K562 (cell line): ENCODE results near the gene VSIG10. TPM values are rescaled to one million over a fixed set of nuclear protein-coding genes. Genes with fewer than 3 reads are reported as not detected.

Experiments used
- ASH1L ChIP-seq: fragments of 450-650 bp; IDR thresholded peaks from 2 replicates; pipeline ENCODE4 v1.6.1; 2018; ENCODE audit warnings: borderline replicate concordance, mild to moderate bottlenecking, low read depth; ENCODE audit not compliant: partially characterized antibody
- C11orf30 ChIP-seq: fragments of 450-650 bp; IDR thresholded peaks from 2 replicates; pipeline ENCODE4 v1.6.1; 2016; ENCODE audit warnings: low read depth, mild to moderate bottlenecking
- ETV6 ChIP-seq, 3 experiments: fragments of 150-350 bp in 1 of 3; sonication (generic) in 1 of 3; formaldehyde crosslinking in 1 of 3; IDR thresholded peaks; 2 replicates each; pipeline versions ENCODE4 v1.6.1 to v1.8.0; 2014 to 2022; ENCODE audit warnings: borderline replicate concordance in 2 of 3, low read depth in 2 of 3, antibody characterized with exemption in 1 of 3, low read length in 1 of 3, mild to moderate bottlenecking in 1 of 3, missing genetic modification reagents in 1 of 3
- HDAC3 ChIP-seq: fragments of 450-650 bp; IDR thresholded peaks from 2 replicates; pipeline ENCODE4 v1.6.1; 2018; ENCODE audit warnings: borderline replicate concordance, mild to moderate bottlenecking, moderate library complexity; ENCODE audit not compliant: partially characterized antibody
- HDGF ChIP-seq: fragments of 450-650 bp; IDR thresholded peaks from 2 replicates; pipeline ENCODE4 v1.6.1; 2016
- MAZ ChIP-seq, 2 experiments: fragments of 450-650 bp in 1 of 2; sonication (generic) in 1 of 2; formaldehyde crosslinking; IDR thresholded peaks in 1 of 2; conservative IDR thresholded peaks in 1 of 2; 2 replicates each; pipeline versions ENCODE4 v1.4.0 to v1.5.0; 2020; ENCODE audit warnings: mild to moderate bottlenecking in 1 of 2, missing genetic modification reagents in 1 of 2
- RBM15 ChIP-seq: fragments of 200-400 bp; formaldehyde crosslinking; IDR thresholded peaks from 2 replicates; pipeline ENCODE4 v1.6.1; 2018; ENCODE audit warnings: mild to moderate bottlenecking, low read length, moderate library complexity; ENCODE audit not compliant: insufficient read depth
- RCOR1 ChIP-seq, 2 experiments: IDR thresholded peaks; 2 replicates each; pipeline ENCODE4 v1.6.1; 2012; ENCODE audit warnings: low read depth in 2 of 2, low read length in 2 of 2, borderline replicate concordance in 1 of 2, improper control_type of control experiment in 1 of 2
- STAT5B ChIP-seq: fragments of 250-450 bp; sonication (Bioruptor Pico); IDR thresholded peaks from 2 replicates; pipeline ENCODE4 v1.8.0; 2021; ENCODE audit warnings: mild to moderate bottlenecking, inconsistent platforms
- ZBTB40 ChIP-seq, 2 experiments: fragments of 450-650 bp in 1 of 2; sonication (generic) in 1 of 2; formaldehyde crosslinking in 1 of 2; IDR thresholded peaks; 2 replicates each; pipeline versions ENCODE4 v1.7.1 to v1.9.0; 2016 to 2022; ENCODE audit warnings: inconsistent platforms in 1 of 2, mild to moderate bottlenecking in 1 of 2, missing genetic modification reagents in 1 of 2
- ZBTB9 ChIP-seq: fragments of 450-650 bp; formaldehyde crosslinking; IDR thresholded peaks from 2 replicates; pipeline ENCODE4 v1.4.0; 2020; ENCODE audit warnings: mild to moderate bottlenecking, moderate library complexity
- ZKSCAN3 ChIP-seq: fragments of 250-450 bp; sonication (Bioruptor Pico); IDR thresholded peaks from 2 replicates; pipeline ENCODE4 v1.4.0; 2020
- ZNF143 ChIP-seq: sonication (generic); formaldehyde crosslinking; IDR thresholded peaks from 2 replicates; pipeline ENCODE4 v1.9.0; 2022; ENCODE audit warnings: mild to moderate bottlenecking, missing genetic modification reagents
- ZNF239 ChIP-seq: fragments of 250-450 bp; sonication (Bioruptor Pico); IDR thresholded peaks from 2 replicates; pipeline ENCODE4 v1.4.0; 2020; ENCODE audit warnings: mild to moderate bottlenecking
- ZNF274 ChIP-seq: IDR thresholded peaks from 2 replicates; pipeline ENCODE4 v1.6.1; 2011; ENCODE audit warnings: low read depth, mild to moderate bottlenecking, low read length, moderate library complexity, borderline replicate concordance
- ZNF444 ChIP-seq: fragments of 250-450 bp; sonication (Bioruptor Pico); IDR thresholded peaks from 2 replicates; pipeline ENCODE4 v1.4.0; 2020; ENCODE audit warnings: mild to moderate bottlenecking, moderate library complexity
- ZNF696 ChIP-seq: fragments of 250-450 bp; sonication (Bioruptor Pico); conservative IDR thresholded peaks from 2 replicates; pipeline ENCODE4 v1.4.0; 2020; ENCODE audit warnings: mild to moderate bottlenecking, moderate library complexity
- polyA plus RNA-seq, 8 experiments: library from polyadenylated mRNA; depleted of rRNA in 4 of 8; stranded (reverse) in 5 of 8; unstranded in 3 of 8; fragments of >200 nt; fragmentation: Nextera tagmentation in 2 of 8; fragmentation: Illumina TruSeq in 1 of 8; extraction: Ambion mirVana in 2 of 8; extraction: Trizol in 1 of 8; gene quantifications; 2 replicates each; pipeline versions ENCODE4 v1.2.1 to v1.2.3, GENCODE V29; 2011 to 2014; ENCODE audit warnings: inconsistent platforms in 1 of 8, missing spikeins in 1 of 8
- total RNA-seq, 7 experiments: library from RNA; depleted of rRNA in 6 of 7; stranded (reverse); fragments of >200 nt in 6 of 7; fragmentation: Illumina TruSeq in 2 of 7; extraction: Trizol in 2 of 7; gene quantifications; 2 replicates each; pipeline versions ENCODE4 v1.2.1 to v1.2.3, GENCODE V29; 2011 to 2021; ENCODE audit warnings: low replicate concordance in 1 of 7

The VSIG10 gene
- total and polyA plus RNA-seq, 9 of the 15 experiments (the other 6 are each of a cell fraction or from before 2014, with no cell fraction given), result 4.1 to 8.8 (median 4.7) TPM

GRCh38 chr12:118135788-118136558 is 32.2 kb upstream of the VSIG10 start, which contains the start of gene PEBP1 (continued):
- TF ChIP-seq ZBTB40 (IDR thresholded peaks at IDR 0.05), result no peak
- no peak for TF ChIP-seq ZBTB40 (CRISPR knock-in tag; IDR thresholded peaks at IDR 0.05)
- no peak for TF ChIP-seq ZBTB9 (CRISPR knock-in tag)
- TF ChIP-seq RBM15, result no peak
- TF ChIP-seq ZKSCAN3 (CRISPR knock-in tag), result no peak
- no peak for TF ChIP-seq ZNF274
- no peak for TF ChIP-seq ZNF143 (CRISPR knock-in tag)
- TF ChIP-seq RCOR1 (IDR thresholded peaks at IDR 0.05; ENCODE audit: borderline replicate concordance in 1 of 2, low read depth in 2 of 2, low read length in 2 of 2), result no peak
- TF ChIP-seq HDGF, result no peak
- no peak for TF ChIP-seq ETV6 (IDR thresholded peaks at IDR 0.05; ENCODE audit: borderline replicate concordance in 1 of 2, low read depth in 2 of 2, low read length in 1 of 2)
- TF ChIP-seq ETV6 (CRISPR knock-in tag; IDR thresholded peaks at IDR 0.05; ENCODE audit: borderline replicate concordance), result peak; percentile 56; the same call in 1 of the 2 replicates
- no peak for TF ChIP-seq STAT5B
- TF ChIP-seq ZNF696 (CRISPR knock-in tag), result no peak
- TF ChIP-seq C11orf30, result peak; percentile 35; the same call in 1 of the 2 replicates
- TF ChIP-seq ZNF444, result no peak
- no peak for TF ChIP-seq HDAC3
- TF ChIP-seq ASH1L, result no peak
- TF ChIP-seq ZNF239 (CRISPR knock-in tag), result no peak
- peak; percentile 53 to 69 for TF ChIP-seq MAZ (CRISPR knock-in tag; conservative IDR thresholded peaks at IDR 0.05 in 1 of 2, IDR thresholded peaks at IDR 0.05 in 1 of 2)
